Tibial artery (tissue), 4 donors: ENCODE results near the gene SLC46A1.

ENCODE experiments used
- DNase-seq, 2 donors: peaks; one replicate each; pipeline ENCODE4 v3.0.0-alpha.2; 2019
- H3K27ac ChIP-seq, 2 donors: fragments of 200-600 bp; sonication (generic) in 1 of 2; 1 replicate in 1 of 2; 2 replicates in 1 of 2; pipeline ENCODE4 v1.5.1; 2018 to 2019; ENCODE audit warnings: mild to moderate bottlenecking in 1 of 2
- H3K27me3 ChIP-seq, 2 donors: fragments of 200-600 bp; sonication (generic) in 1 of 2; one replicate each; pipeline versions ENCODE4 v1.5.1 to v1.6.0; 2016 to 2019
- H3K36me3 ChIP-seq, 3 donors: fragments of 200-600 bp; sonication (generic) in 2 of 3; one replicate each; pipeline ENCODE4 v1.5.1; 2016 to 2019; ENCODE audit warnings: mild to moderate bottlenecking in 2 of 3
- H3K4me1 ChIP-seq, 4 donors: fragments of 200-600 bp; sonication (generic) in 2 of 4; 1 replicate in 3 of 4; 2 replicates in 1 of 4; pipeline ENCODE4 v1.5.1; 2016 to 2019
- H3K4me3 ChIP-seq, 2 donors: fragments of 200-600 bp; sonication (generic) in 1 of 2; 1 replicate in 1 of 2; 2 replicates in 1 of 2; pipeline ENCODE4 v1.5.1; 2018 to 2019; ENCODE audit warnings: mild to moderate bottlenecking in 2 of 2
- H3K9me3 ChIP-seq, 3 donors: fragments of 200-600 bp; sonication (generic) in 1 of 3; one replicate each; pipeline ENCODE4 v1.5.1; 2016 to 2019
- intact Hi-C: fragments of 100-400 bp; cut with DNase I; formaldehyde crosslinking; loops from one replicate; pipeline ENCODE4 v1.15.0; 2023; ENCODE audit warnings: low total_unique reads
- TF ChIP-seq, protein P1 (sequence below), 2 experiments: fragments of 200-600 bp in 1 of 2; fragments of 450-650 bp in 1 of 2; IDR thresholded peaks; one replicate each; pipeline ENCODE4 v1.5.1; 2017 to 2019; ENCODE audit warnings: antibody characterized with exemption in 2 of 2, mild to moderate bottlenecking in 1 of 2, moderate library complexity in 1 of 2

Gene SLC46A1

DNA sequence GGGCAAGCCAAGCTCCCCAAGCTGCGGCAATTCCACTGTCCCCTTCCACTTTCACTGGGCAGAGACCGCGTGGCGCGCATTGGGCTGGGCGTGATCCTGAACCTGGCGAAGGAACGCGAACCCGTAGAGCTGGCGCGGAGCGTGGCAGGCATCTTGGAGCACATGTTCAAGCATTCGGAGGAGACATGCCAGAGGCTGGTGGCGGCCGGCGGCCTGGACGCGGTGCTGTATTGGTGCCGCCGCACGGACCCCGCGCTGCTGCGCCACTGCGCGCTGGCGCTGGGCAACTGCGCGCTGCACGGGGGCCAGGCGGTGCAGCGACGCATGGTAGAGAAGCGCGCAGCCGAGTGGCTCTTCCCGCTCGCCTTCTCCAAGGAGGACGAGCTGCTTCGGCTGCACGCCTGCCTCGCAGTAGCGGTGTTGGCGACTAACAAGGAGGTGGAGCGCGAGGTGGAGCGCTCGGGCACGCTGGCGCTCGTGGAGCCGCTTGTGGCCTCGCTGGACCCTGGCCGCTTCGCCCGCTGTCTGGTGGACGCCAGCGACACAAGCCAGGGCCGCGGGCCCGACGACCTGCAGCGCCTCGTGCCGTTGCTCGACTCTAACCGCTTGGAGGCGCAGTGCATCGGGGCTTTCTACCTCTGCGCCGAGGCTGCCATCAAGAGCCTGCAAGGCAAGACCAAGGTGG lies 24.7 kb downstream of the SLC46A1 start:
- Histone ChIP-seq H3K9me3 (no peaks in the 10 kb centered on the region), H3K27ac (no peak overlapping the region), H3K27me3 (no peaks in the 10 kb centered on the region), H3K4me3 (no peak overlapping the region), H3K4me1 (peaks cover 0 to 4% (median 0%) of the 10 kb centered on the region in 4 donors), H3K36me3 (peaks cover 0 to 45% (median 9%) of the 10 kb centered on the region in 3 donors)
- TF ChIP-seq, protein P1, sequence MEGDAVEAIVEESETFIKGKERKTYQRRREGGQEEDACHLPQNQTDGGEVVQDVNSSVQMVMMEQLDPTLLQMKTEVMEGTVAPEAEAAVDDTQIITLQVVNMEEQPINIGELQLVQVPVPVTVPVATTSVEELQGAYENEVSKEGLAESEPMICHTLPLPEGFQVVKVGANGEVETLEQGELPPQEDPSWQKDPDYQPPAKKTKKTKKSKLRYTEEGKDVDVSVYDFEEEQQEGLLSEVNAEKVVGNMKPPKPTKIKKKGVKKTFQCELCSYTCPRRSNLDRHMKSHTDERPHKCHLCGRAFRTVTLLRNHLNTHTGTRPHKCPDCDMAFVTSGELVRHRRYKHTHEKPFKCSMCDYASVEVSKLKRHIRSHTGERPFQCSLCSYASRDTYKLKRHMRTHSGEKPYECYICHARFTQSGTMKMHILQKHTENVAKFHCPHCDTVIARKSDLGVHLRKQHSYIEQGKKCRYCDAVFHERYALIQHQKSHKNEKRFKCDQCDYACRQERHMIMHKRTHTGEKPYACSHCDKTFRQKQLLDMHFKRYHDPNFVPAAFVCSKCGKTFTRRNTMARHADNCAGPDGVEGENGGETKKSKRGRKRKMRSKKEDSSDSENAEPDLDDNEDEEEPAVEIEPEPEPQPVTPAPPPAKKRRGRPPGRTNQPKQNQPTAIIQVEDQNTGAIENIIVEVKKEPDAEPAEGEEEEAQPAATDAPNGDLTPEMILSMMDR (IDR thresholded peaks at IDR 0.05) = no peak
- intact Hi-C loops = no loop called here
- DNase-seq = no peak

DNA sequence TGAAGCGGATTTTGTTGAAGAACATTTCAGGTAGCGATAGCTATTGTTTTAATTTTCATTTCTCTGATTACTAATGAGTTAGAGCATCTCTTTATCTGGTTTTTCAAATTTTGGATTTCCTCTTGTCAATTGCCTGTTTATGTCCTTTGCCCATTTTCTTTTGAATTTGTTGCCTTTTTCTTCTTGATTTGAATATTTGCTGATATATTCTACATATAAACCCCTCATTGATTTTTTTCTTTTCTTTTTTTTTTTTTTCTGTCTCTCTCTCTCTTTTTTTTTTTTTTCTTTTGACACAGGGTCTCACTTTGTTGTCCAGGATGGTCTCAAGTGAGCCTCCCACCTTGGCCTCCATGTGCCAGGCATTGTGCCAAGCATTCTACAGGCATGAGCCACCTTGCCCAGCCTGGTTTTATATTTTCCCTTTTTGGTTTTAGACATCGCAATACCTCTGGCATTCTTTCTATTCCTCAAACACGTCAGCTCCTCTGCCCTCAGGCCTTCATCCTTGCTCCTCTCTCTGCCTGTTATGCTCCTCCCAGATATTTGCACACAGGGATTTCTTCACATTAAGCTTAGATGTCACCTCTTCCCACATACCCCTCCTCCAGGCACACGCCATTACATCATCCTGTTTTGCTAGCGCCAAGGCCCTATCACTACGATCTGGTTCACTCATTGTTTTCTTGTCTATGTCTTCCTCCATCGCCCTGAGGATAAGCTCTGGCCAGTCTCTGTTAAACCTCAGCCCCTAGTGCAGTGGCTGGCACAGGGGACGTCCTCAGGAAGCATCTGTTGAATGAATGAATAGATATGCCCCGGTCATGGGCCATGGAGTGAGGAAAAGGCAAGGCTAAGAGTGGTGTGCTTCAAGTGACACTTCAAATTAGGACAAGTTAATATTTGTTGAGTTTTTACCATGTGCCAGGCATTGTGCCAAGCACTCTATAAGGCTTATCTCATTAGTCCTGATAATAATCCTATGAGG lies 25.9 kb downstream of the SLC46A1 start:
- no peak overlapping the region for H3K4me3 ChIP-seq

DNA sequence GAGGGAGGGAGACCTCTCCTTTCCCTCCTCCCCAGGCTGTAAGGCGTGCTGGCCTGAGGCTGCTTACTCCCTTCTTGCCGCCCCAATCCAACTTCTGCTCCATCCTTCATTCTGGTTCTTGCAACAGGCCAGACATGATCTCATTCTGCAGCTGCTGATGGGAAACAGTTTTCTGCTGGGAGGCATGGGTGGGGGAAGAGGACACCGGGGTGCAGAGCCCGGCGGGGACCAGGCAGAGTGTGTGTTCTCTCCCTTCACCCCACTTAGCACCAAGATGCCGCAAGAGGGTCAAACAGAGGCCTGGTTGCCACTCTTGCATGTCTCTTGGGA lies 33.1 kb downstream of the SLC46A1 start:
- no peak for DNase-seq
- H3K36me3 ChIP-seq = peaks cover 0 to 5% (median 0%) of the 10 kb centered on the region in 3 donors
- no peaks in the 10 kb centered on the region for H3K9me3 ChIP-seq
- peaks cover 6 to 30% (median 23%) of the 10 kb centered on the region in 4 donors for H3K4me1 ChIP-seq
- no peak overlapping the region for H3K27ac ChIP-seq
- intact Hi-C loops = no loop called here
- no peaks in the 10 kb centered on the region for H3K27me3 ChIP-seq
- peak overlapping the region; percentile 55 to 65 for H3K4me3 ChIP-seq
- TF ChIP-seq, protein P1 (IDR thresholded peaks at IDR 0.05) = no peak

More for the DNA sequence above, 25.9 kb downstream of the SLC46A1 start:
- Histone ChIP-seq H3K27ac (no peak overlapping the region), H3K4me1 (no peaks in the 10 kb centered on the region), H3K27me3 (no peaks in the 10 kb centered on the region), H3K9me3 (no peaks in the 10 kb centered on the region), H3K36me3 (peaks cover 0 to 40% (median 7%) of the 10 kb centered on the region in 3 donors)
- DNase-seq = no peak
- TF ChIP-seq, protein P1 (IDR thresholded peaks at IDR 0.05) = no peak
- intact Hi-C loops = no loop called here

DNA sequence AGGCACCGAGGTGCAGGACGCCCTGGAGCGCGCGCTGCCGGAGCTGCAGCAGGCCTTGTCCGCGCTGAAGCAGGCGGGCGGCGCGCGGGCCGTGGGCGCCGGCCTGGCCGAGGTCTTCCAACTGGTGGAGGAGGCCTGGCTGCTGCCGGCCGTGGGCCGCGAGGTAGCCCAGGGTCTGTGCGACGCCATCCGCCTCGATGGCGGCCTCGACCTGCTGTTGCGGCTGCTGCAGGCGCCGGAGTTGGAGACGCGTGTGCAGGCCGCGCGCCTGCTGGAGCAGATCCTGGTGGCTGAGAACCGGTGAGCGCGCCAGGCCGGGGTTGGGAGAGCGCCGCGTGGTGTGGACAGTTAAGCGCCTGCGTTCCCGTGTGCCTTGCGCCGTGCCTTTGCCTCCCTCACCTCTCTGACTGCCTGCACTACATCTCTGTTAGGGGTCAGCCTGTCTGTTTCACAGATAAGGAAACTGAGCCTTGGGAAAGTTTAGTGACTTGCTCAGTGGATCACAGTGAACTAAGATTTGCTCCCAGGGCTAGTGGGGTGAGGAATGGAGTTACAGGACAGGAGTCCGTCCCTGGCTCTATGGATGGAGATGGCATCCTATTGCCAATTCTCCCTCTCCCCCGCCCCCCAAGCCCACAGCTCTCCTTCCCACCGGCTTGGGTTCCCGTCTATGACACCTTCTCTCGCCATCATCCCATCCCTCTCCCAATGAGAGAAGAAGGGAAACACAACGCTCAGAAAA lies 33.6 kb downstream of the SLC46A1 start:
- H3K4me1 ChIP-seq = peaks cover 6 to 30% (median 23%) of the 10 kb centered on the region in 4 donors
- DNase-seq = no peak
- no peaks in the 10 kb centered on the region for H3K9me3 ChIP-seq
- H3K27me3 ChIP-seq = no peaks in the 10 kb centered on the region
- peaks cover 0 to 5% (median 4%) of the 10 kb centered on the region in 3 donors for H3K36me3 ChIP-seq
- peak overlapping the region; percentile 72 to 77 for H3K27ac ChIP-seq
- peak overlapping the region; percentile 55 to 65 for H3K4me3 ChIP-seq
- intact Hi-C loops = no loop called here
- TF ChIP-seq, protein P1 (IDR thresholded peaks at IDR 0.05) = no peak
